Measurements from ENCODE around the gene GPRIN2.
"Not testable (repeated sequence)": the region's sequence is repeated elsewhere in the genome, so short reads cannot be mapped to it uniquely, and the experiment has no call there.

The GPRIN2 gene

GRCh38 chr10:46518028-46518725 lies 38.3 kb downstream of the GPRIN2 start:
- no peak for DNase-seq (ENCODE audit: low read depth)

GRCh38 chr10:46517541-46517940 lies 38.9 kb downstream of the GPRIN2 start:
- no peak for DNase-seq (ENCODE audit: low read depth)

DNA sequence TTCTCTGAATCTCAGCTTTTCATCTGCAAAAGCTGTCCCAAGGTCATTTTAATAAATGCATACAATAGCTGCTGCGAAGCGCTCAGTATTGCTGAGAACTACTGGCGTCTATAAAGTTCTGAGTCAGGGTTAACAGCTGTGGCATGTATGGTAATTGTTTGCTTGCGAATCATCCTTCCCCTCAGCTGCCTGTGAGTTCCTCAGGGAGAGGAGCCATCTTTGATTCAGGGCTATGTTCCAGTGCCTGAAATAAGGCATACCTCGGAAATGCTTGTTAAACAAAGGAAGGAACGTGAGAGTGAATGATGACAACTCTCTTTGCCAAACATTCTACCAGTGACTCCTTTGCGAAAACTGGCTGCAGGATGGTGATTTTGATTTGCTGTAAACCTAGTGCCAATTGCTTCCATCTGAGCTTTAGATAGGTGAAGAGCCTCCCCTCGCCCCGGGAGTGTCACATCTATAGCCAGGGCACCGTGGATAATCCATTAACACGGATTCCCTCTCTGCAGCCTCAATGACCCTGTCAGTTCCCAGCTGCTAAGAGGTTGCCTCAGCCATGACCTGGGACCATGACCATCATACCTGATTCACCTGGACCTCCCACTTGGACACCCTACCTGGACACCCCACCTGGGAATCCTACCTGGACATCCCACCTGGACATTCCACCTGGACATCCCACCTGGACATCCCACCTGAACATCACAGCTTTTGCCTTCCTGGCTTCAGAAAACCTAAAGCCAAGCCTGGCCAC lies 39.6 kb downstream of the GPRIN2 start:
- DNase-seq (ENCODE audit: low read depth): no peak

DNA sequence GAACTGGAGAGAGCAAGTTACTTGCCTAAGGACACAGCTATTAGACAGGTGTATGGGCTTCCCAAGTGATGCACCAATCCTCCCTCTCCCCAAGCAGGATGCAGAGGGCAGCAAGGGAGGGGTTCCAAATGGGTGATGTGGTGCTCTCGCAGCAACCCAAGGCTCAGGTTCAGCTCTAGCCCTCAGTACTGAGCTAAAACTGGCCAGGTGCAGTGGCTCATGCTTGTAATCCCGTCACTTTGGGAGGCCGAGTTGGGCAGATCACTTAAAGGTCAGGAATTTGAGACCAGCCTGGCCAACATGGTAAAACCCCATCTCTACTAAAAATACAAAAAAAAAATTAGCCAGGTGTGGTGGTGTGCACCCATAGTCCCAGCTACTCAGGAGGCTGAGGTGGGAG lies 40.7 kb downstream of the GPRIN2 start:
- no peak for DNase-seq (ENCODE audit: low read depth)

DNA sequence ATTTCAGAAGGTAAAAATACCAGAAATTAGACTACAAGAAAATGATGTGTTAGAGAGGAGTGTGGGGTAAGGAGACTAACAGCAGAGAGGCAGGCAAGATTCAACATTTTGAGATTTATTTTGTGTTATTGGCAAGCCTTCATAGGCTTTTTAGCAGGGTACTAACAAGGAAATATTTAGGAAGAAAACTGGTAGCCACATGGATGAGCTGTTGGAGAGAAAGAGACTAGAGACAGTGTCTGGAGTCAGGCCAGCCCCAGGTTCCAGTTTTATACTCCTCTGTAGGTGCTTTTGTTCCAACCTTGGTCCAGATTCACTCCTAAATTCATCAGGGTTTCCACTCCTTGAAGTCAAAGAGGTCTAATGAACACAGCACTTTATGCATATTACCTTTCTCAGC lies 41.1 kb downstream of the GPRIN2 start:
- no peak for DNase-seq (ENCODE audit: low read depth)

GRCh38 chr10:46514899-46515298 lies 41.6 kb downstream of the GPRIN2 start:
- DNase-seq (ENCODE audit: low read depth): no peak

DNA sequence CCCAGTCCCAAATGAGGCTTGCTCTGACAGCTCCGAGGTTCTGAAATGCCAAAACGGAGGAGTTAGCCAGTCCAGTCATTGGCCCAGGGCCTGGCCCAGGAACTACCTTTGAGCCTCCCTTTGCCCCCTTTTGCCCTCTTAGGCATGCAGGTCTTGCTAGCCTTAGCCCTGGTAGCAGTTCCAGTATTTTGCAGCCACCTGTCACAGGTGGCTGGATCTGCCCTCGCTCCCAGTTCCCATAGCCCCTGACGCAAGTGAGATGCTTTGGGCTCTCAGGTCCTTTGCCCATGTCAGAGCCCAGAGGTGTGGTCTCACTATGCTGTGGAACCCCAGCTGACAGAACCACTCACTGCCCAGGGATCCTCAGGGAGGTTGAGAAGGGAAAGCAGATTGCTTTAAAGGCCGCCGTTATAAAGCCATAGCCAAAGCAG lies 42.0 kb downstream of the GPRIN2 start:
- DNase-seq (ENCODE audit: low read depth): no peak

DNA sequence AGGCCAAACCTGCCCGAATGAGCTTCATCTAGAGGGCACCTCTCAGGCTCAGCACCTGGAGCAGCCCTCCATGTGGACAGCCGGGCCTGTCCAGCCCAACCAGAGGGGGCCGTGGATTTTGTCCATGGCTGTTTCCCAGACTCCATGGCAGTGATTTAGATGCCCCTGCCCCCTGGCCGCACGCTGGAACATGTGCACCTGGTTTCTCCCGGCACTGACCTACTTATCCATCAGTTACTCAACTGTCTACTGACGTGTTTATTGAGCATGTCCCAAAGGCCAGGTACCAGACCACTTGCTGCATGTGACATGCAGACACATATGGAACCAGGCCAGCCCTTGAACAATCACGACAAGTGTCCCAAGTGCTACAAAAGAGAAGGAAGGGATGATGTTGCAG lies 43.1 kb downstream of the GPRIN2 start:
- not testable (repeated sequence) for DNase-seq (ENCODE audit: low read depth)

DNA sequence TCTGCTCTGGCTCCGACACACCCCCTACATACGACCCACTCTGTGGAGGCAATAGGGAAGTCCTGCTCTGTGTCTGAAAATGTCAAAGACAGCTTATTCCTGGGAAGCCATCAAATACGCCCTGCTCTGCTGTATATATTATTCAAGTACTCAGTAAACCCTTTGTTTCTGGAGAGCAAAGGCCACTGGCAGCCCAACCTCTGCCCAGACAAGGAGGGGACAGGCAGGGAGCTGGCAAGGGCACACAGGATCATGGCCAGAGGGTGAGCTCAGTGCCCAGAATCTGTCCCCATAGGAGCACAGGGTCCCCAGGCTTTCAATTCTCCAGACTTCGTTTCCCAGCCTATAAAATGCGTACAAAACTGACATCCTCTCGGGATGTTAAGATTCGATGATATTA lies 43.7 kb downstream of the GPRIN2 start:
- not testable (repeated sequence) for DNase-seq (ENCODE audit: low read depth)

DNA sequence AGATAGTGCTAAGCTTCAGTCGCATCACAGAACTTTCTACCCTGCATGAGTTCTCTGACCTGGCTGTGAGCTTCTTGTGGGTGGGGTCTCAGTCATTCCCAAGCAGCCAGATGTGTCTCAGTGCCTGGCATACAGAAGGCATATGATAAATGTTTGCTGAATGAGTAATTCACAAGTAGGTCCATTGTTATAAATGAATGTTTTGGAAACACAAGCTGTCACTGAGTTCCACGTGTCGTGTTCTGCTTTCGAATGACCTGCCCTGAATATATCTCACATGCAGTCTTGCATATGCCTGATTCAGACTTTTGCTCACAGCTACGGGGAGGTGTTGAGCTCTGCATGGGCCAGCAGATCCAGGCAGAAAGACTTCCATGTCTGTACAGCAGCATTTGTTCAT lies 44.5 kb downstream of the GPRIN2 start:
- not testable (repeated sequence) for DNase-seq (ENCODE audit: low read depth)
